Body of pancreas (tissue), 4 donors: Measurements from ENCODE around the gene DENND1A.
"Not testable (repeated sequence)": the region's sequence is repeated elsewhere in the genome, so short reads cannot be mapped to it uniquely, and the experiment has no call there.

Experiments
- CTCF ChIP-seq, 7 experiments: fragments of 450-650 bp in 4 of 7; fragments of 200-600 bp in 3 of 7; sonication (generic) in 3 of 7; IDR thresholded peaks; one replicate each; pipeline ENCODE4 v1.5.1; 2016 to 2019; ENCODE audit warnings: antibody characterized with exemption in 7 of 7
- POLR2A ChIP-seq, 3 donors: fragments of 450-650 bp; IDR thresholded peaks; one replicate each; pipeline ENCODE4 v1.6.1; 2016; ENCODE audit warnings: antibody characterized with exemption in 3 of 3, mild to moderate bottlenecking in 2 of 3

DNA sequence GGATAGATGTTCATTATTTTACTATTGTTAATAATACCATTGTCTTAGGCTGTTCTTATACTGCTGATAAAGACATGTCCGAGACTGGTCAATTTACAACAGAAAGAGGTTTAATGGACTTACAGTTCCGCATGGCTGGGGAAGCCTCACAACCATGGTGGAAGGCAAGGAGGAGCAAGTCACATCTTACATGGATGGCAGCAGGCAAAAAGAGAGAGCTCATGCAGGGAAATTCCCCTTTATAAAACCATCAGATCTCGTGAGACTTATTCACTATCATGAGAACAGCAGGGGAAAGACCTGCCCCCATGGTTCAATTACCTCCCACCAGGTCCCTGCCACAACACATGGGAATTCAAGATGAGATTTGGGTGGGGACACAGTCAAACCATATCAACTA is 6.6 kb upstream of the DENND1A start:
- not testable (repeated sequence) for TF ChIP-seq CTCF, POLR2A (IDR thresholded peaks at IDR 0.05)
